GM12865 (cell line): ENCODE measurements around the gene ADPRS.
A peak's percentile ranks its signal among the peaks of the same experiment; 100 is the strongest.

Source experiments
- DNase-seq: peaks from one replicate; pipeline ENCODE4 v3.0.0; 2010; ENCODE audit warnings: low read depth
- H3K4me3 ChIP-seq: 2 replicates; pipeline ENCODE4 v1.5.1; 2011; ENCODE audit warnings: mild to moderate bottlenecking, low read depth, low read length, control low read depth
- CTCF ChIP-seq: IDR thresholded peaks from 2 replicates; pipeline ENCODE4 v1.5.1; 2011; ENCODE audit warnings: low read length, control low read depth, low read depth, inconsistent platforms; ENCODE audit not compliant: insufficient read depth; ENCODE audit errors: missing control alignments

ADPRS gene

GRCh38 chr1:36137226-36137625 is 48.5 kb downstream of the ADPRS start:
- H3K4me3 ChIP-seq: no peak overlapping the region
- DNase-seq: no peak
- TF ChIP-seq CTCF: no peak

- no peak for DNase-seq
- TF ChIP-seq CTCF: no peak
- no peak overlapping the region for H3K4me3 ChIP-seq
Observed at GRCh38 chr1:36137776-36138175, 49.1 kb downstream of the ADPRS start.

GRCh38 chr1:36139521-36139920 is 50.8 kb downstream of the ADPRS start:
- no peak for TF ChIP-seq CTCF
- DNase-seq: no peak
- H3K4me3 ChIP-seq: no peak overlapping the region

- H3K4me3 ChIP-seq: no peak overlapping the region
- TF ChIP-seq CTCF: no peak
- DNase-seq: no peak
Observed at GRCh38 chr1:36142121-36142520, 53.4 kb downstream of the ADPRS start.

DNA sequence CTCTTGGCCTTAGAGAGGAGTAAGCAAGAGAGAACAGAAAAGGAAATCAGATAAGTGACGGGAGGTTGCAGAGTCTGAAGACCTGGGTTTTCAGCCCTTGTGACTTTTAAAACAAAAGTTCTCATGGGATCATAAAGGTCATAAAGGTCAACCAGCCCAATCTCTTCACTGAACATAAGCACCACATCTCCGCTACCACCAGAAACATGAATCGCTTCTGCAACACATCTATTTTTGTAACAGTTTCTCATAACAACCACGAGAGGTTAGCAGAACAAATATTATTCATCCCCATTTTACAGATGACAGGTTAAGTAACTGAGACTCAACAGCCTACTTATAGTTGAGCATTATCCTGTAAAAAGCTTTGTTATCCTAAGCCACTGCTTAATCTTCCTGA is 54.7 kb downstream of the ADPRS start:
- DNase-seq: peak; percentile 85
- no peak overlapping the region for H3K4me3 ChIP-seq
- TF ChIP-seq CTCF: no peak
